Transverse colon (tissue), 3 donors: ENCODE results near the gene PRSS35.

Experiments used
- EP300 ChIP-seq: sonication (generic); formaldehyde crosslinking; IDR thresholded peaks from one replicate; pipeline ENCODE4 v1.6.1; 2017; ENCODE audit warnings: antibody characterized with exemption, low read depth
- POLR2A ChIP-seq: fragments of 450-650 bp; IDR thresholded peaks from one replicate; pipeline ENCODE4 v1.6.1; 2016; ENCODE audit warnings: antibody characterized with exemption, mild to moderate bottlenecking, moderate library complexity
- TF ChIP-seq, protein P1 (sequence below), 5 experiments: fragments of 200-600 bp in 3 of 5; fragments of 450-650 bp in 2 of 5; sonication (generic) in 3 of 5; IDR thresholded peaks; 1 replicate in 2 of 5; 2 replicates in 3 of 5; pipeline ENCODE4 v1.5.1; 2016 to 2017; ENCODE audit warnings: antibody characterized with exemption in 5 of 5, inconsistent platforms in 3 of 5, mild to moderate bottlenecking in 2 of 5, moderate library complexity in 1 of 5

DNA sequence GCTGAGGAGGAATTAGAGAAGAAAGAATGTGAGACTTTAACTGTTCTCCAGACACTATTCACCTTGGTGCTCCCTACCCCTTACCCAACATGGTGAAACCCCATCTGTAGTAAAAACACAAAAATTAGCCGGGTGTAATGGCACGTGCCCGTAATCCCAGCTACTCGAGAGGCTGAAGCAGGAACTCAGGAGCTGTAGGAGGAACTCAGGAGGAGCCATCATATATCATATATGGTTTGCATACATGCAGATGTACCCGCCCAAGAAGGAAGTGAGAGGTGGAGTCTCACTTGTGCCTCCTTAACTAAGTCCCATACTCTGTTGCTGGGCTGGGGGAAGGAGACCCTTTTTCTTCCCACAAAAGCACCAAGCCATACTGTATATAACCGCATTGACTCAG lies 46.0 kb upstream of the PRSS35 start:
- TF ChIP-seq, protein P1, sequence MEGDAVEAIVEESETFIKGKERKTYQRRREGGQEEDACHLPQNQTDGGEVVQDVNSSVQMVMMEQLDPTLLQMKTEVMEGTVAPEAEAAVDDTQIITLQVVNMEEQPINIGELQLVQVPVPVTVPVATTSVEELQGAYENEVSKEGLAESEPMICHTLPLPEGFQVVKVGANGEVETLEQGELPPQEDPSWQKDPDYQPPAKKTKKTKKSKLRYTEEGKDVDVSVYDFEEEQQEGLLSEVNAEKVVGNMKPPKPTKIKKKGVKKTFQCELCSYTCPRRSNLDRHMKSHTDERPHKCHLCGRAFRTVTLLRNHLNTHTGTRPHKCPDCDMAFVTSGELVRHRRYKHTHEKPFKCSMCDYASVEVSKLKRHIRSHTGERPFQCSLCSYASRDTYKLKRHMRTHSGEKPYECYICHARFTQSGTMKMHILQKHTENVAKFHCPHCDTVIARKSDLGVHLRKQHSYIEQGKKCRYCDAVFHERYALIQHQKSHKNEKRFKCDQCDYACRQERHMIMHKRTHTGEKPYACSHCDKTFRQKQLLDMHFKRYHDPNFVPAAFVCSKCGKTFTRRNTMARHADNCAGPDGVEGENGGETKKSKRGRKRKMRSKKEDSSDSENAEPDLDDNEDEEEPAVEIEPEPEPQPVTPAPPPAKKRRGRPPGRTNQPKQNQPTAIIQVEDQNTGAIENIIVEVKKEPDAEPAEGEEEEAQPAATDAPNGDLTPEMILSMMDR (IDR thresholded peaks at IDR 0.05): no peak
- TF ChIP-seq POLR2A (no peak), EP300 (no peak)
